Glomerular endothelial cell (primary cell): ENCODE measurements around the gene RBFA. TPM values are rescaled to one million over a fixed set of nuclear protein-coding genes. Genes with fewer than 3 reads are reported as not detected.

Experiments used
- DNase-seq: peaks from one replicate; pipeline ENCODE4 v3.0.0-alpha.2; 2011; ENCODE audit warnings: low read depth, low spot score; ENCODE audit errors: extremely low read depth
- total RNA-seq: library from RNA; depleted of rRNA; stranded (reverse); fragments of >200 nt; gene quantifications from 2 replicates; pipeline ENCODE4 v1.2.3, GENCODE V29; 2015

Gene RBFA
- total RNA-seq, 1 donor from 2014 or later = 30.0 TPM

DNA sequence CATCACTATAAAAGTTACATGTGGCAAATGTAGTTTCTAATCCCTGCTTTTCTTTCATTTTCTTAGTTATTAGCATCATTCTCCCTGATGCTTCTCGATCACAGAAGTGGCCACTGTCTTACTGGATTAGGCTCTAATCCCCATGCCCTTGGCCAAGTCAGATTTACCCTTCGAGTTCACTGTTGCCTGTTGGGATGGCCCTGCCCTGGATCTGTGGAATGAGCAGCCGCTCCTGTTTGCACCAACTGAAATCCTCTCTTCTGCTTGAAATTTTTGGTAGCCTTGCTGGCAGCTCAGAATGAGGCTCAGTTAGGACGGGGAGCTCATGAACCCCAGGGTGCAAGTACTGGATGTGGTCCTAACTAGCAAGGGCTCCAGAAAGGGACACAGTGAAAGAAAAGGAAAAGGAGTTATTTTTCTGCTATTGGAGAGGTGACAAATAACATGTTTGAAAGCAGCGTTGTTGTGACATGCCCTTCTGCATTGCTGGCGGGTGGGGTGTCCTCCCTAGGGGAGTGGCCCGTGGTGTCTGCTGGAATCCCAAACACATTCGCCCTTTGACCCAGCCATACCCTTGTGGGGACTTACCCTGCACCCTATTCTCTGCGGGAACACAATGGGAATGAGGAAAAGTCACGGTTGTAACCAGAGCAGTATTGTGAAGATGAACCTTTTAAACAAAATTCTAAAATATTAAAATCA is 34.5 kb downstream of the RBFA start:
- DNase-seq = no peak

GRCh38 chr18:80070825-80071224 is 36.6 kb downstream of the RBFA start:
- no peak for DNase-seq

DNA sequence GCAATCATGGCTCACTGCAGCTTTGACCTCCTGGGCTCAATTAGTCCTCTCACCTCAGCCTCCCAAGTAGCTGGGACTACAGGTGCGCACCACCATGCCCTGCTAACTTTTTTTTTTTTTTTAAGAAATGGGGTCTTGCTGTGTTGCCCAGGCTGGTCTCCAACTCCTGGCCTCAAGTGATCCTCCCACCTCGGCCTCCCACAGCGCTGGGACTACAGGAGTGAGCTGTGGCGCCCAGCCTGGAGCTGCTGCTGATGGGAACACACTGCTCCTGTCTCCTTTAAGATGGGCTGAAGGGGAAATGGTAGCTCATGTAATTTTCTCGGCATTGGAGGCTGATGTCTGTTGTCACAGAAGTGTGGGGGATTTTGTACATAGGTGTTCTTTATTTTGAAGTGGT is 39.9 kb downstream of the RBFA start:
- DNase-seq = no peak

DNA sequence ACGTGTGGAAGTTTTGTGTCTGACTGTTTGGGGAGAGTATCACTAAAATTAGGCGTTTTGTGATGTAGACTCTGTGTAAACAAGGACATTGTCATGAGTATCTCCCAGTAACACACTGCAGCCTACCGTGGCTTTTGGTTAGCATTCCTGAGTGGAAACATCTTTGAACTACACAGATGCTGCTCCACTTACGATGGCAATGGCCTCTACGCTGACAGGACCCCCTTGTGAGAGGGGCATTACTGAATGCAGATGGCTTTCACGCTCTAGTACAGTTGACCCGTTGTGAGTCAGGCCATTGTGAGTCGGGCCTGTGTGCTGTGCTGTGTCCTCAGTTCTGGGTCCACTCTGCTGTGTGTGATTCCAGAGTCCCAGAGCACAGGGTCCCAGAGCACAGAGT is 40.5 kb downstream of the RBFA start:
- no peak for DNase-seq

DNA sequence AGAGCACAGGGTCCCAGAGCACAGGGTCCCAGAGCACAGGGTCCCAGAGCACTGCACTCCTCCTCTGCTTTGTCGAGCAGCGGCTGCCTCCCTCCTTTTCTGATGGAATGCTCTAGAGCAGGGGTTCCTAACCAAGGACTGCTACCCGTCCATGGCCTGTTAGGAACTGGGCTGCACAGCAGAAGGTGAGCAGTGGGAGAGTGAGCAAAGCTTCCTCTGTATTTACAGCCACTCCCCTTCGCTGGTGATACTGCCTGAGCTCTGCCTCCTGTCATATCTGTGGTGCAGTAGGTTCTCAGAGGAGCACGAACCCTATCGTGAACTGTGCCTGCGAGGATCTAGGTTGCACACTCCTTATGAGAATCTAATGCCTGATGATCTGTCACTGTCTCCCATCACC is 41.7 kb downstream of the RBFA start:
- no peak for DNase-seq

DNA sequence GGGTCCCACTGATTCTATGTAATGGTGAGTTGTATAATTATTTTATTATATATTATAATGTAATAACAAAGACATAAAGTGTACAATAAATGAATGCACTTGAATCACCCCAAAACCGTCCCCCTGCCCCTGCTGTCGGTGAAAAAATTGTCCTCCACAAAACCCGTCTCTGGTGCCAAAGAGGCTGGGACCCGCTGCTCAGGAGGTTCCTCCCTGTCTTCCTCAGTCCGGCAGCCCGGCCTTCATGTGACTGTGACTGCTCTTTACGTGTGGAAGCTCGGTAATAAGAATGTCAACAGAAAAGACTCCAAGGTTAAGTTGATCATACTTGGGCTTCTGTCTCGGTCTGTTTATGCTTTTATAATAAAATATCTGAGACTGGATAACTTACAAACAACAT is 42.1 kb downstream of the RBFA start:
- DNase-seq = no peak

- no peak for DNase-seq
Observed at GRCh38 chr18:80077873-80078272, 43.6 kb downstream of the RBFA start.

Other genes with a start within 250 kb of the RBFA start
- gene KCNG2, start 236.5 kb upstream of the RBFA start, total RNA-seq = not detected in 2 replicates
- gene SLC66A2, start 82.8 kb upstream of the RBFA start, total RNA-seq = 33.7 and 40.7 TPM in 2 replicates
- gene HSBP1L1, start 69.8 kb upstream of the RBFA start, total RNA-seq = 5.6 and 9.4 TPM in 2 replicates
- gene TXNL4A, start 45.9 kb upstream of the RBFA start, total RNA-seq = 45.4 and 58.2 TPM in 2 replicates
- 15.5 and 21.4 TPM in 2 replicates for gene ADNP2, start 74.8 kb downstream of the RBFA start, total RNA-seq
- gene PARD6G, start 213.1 kb downstream of the RBFA start, total RNA-seq = 5.1 and 5.4 TPM in 2 replicates